Neural cell (in vitro differentiated cells): ENCODE measurements around the gene HLA-DPA1. TPM values are rescaled to one million over a fixed set of nuclear protein-coding genes. Genes with fewer than 3 reads are reported as not detected.

Experiments used
- H2AFZ ChIP-seq: fragments of 200-600, 300-800 bp; sonication (generic), shearing (Covaris generic); 2 replicates; pipeline ENCODE4 v1.6.0; 2014; ENCODE audit warnings: low read depth, mild to moderate bottlenecking, antibody characterized with exemption, low read length, moderate library complexity
- H3F3A ChIP-seq: fragments of 200-600 bp; shearing (Covaris generic); 2 replicates; pipeline ENCODE4 v1.6.1; 2016; ENCODE audit warnings: mild to moderate bottlenecking, moderate library complexity, mixed read lengths, antibody characterized with exemption, low read length; ENCODE audit not compliant: insufficient read depth, poor library complexity, severe bottlenecking
- H3K27ac ChIP-seq: fragments of 200-600, 300-800 bp; sonication (generic), shearing (Covaris generic); 2 replicates; pipeline ENCODE4 v1.5.1; 2014; ENCODE audit warnings: mild to moderate bottlenecking, low read length, moderate library complexity
- H3K27me3 ChIP-seq: fragments of 300-800, 200-600 bp; sonication (generic), shearing (Covaris generic); 2 replicates; pipeline ENCODE4 v1.6.0; 2014; ENCODE audit warnings: mild to moderate bottlenecking, low read depth, low read length, moderate library complexity; ENCODE audit not compliant: insufficient read depth
- H3K36me3 ChIP-seq: fragments of 300-800, 200-600 bp; sonication (generic), shearing (Covaris generic); 2 replicates; pipeline ENCODE4 v1.5.1; 2014; ENCODE audit warnings: mild to moderate bottlenecking, antibody characterized with exemption, low read length, moderate library complexity; ENCODE audit not compliant: insufficient read depth
- H3K4me2 ChIP-seq: fragments of 300-800, 200-600 bp; sonication (generic), shearing (Covaris generic); 2 replicates; pipeline ENCODE4 v1.6.0; 2014; ENCODE audit warnings: mild to moderate bottlenecking, low read length
- H3K4me3 ChIP-seq: fragments of 300-800, 200-600 bp; sonication (generic), shearing (Covaris generic); 2 replicates; pipeline ENCODE4 v1.5.1; 2014; ENCODE audit warnings: mild to moderate bottlenecking, low read length, moderate library complexity
- H3K79me2 ChIP-seq: fragments of 200-600 bp; shearing (Covaris generic); replicated peaks from 2 replicates; pipeline ENCODE4 v1.6.0; 2014; ENCODE audit warnings: mild to moderate bottlenecking, low read length, moderate library complexity; ENCODE audit not compliant: insufficient read depth
- H3K9ac ChIP-seq: fragments of 300-800, 200-600 bp; sonication (generic), shearing (Covaris generic); 2 replicates; pipeline ENCODE4 v1.6.1; 2016; ENCODE audit warnings: mild to moderate bottlenecking, low read length, mixed read lengths
- H3K9me2 ChIP-seq: fragments of 200-600 bp; shearing (Covaris generic); 2 replicates; pipeline ENCODE4 v1.6.1; 2016; ENCODE audit warnings: mild to moderate bottlenecking, low read length, mixed read lengths; ENCODE audit not compliant: insufficient read depth
- H3K9me3 ChIP-seq: fragments of 200-600, 300-800 bp; sonication (generic), shearing (Covaris generic); 2 replicates; pipeline ENCODE4 v1.6.1; 2016; ENCODE audit warnings: mild to moderate bottlenecking, mixed run types, low read length, moderate library complexity, mixed read lengths
- H4K20me1 ChIP-seq: fragments of 200-600 bp; shearing (Covaris generic); 2 replicates; pipeline ENCODE4 v1.6.1; 2016; ENCODE audit warnings: mild to moderate bottlenecking, mixed run types; ENCODE audit not compliant: insufficient read depth
- CTCF ChIP-seq: fragments of 450-650 bp; IDR thresholded peaks from 2 replicates; pipeline ENCODE4 v1.5.1; 2014; ENCODE audit warnings: antibody characterized with exemption, mild to moderate bottlenecking, moderate library complexity; ENCODE audit not compliant: poor library complexity, severe bottlenecking
- EP300 ChIP-seq: fragments of 450-650 bp; conservative IDR thresholded peaks from 2 replicates; pipeline ENCODE4 v1.6.1; 2014; ENCODE audit warnings: antibody characterized with exemption, mild to moderate bottlenecking, moderate library complexity; ENCODE audit not compliant: poor library complexity, severe bottlenecking
- EZH2 ChIP-seq: fragments of 200-600, 300-800 bp; shearing (Covaris generic), sonication (generic); IDR thresholded peaks from 2 replicates; pipeline ENCODE4 v1.6.1; 2014; ENCODE audit warnings: antibody characterized with exemption, low read length, borderline replicate concordance, mild to moderate bottlenecking; ENCODE audit not compliant: insufficient read depth, poor library complexity, severe bottlenecking
- MXI1 ChIP-seq: fragments of 450-650 bp; conservative IDR thresholded peaks from 2 replicates; pipeline ENCODE4 v1.6.1; 2014; ENCODE audit warnings: antibody characterized with exemption, mild to moderate bottlenecking; ENCODE audit not compliant: poor library complexity, severe bottlenecking
- POLR2AphosphoS5 ChIP-seq: IDR thresholded peaks from 2 replicates; pipeline ENCODE4 v1.6.1; 2012
- RAD21 ChIP-seq: fragments of 450-650 bp; conservative IDR thresholded peaks from 2 replicates; pipeline ENCODE4 v1.6.1; 2014; ENCODE audit warnings: antibody characterized with exemption, mild to moderate bottlenecking, moderate library complexity
- REST ChIP-seq: IDR thresholded peaks from 2 replicates; pipeline ENCODE4 v1.6.1; 2012; ENCODE audit warnings: borderline replicate concordance
- SMC3 ChIP-seq: fragments of 450-650 bp; conservative IDR thresholded peaks from 2 replicates; pipeline ENCODE4 v1.6.1; 2014; ENCODE audit warnings: antibody characterized with exemption, mild to moderate bottlenecking, moderate library complexity; ENCODE audit not compliant: poor library complexity
- TAF1 ChIP-seq: IDR thresholded peaks from 2 replicates; pipeline ENCODE4 v1.6.1; 2012; ENCODE audit warnings: low read depth
- polyA plus RNA-seq: library from polyadenylated mRNA; depleted of rRNA; stranded (reverse); fragments of >200 nt; gene quantifications from 2 replicates; pipeline ENCODE4 v1.2.3, GENCODE V29; 2014

Gene HLA-DPA1
- polyA plus RNA-seq, 1 donor from 2014 or later: not detected

- TF ChIP-seq MXI1 (no peak), POLR2AphosphoS5 (no peak), SMC3 (no peak), RAD21 (no peak), EP300 (no peak), TAF1 (no peak), REST (no peak), EZH2 (no peak), CTCF (no peak)
- no peak overlapping the region for H2AFZ ChIP-seq
Observed at GRCh38 chr6:33017018-33017417, 56.4 kb downstream of the HLA-DPA1 start.

GRCh38 chr6:33015798-33016197, 57.7 kb downstream of the HLA-DPA1 start:
- no peak overlapping the region for H3K9ac ChIP-seq
- no peak overlapping the region for H2AFZ ChIP-seq
- no peaks in the 10 kb centered on the region for H3K27me3 ChIP-seq
- H3K9me2 ChIP-seq: no peaks in the 10 kb centered on the region
- no peak overlapping the region for H3K4me3 ChIP-seq
- no peaks in the 10 kb centered on the region for H3K36me3 ChIP-seq
- H3K27ac ChIP-seq: no peak overlapping the region
- no peak overlapping the region for H3K4me2 ChIP-seq
- H3K9me3 ChIP-seq: no peaks in the 10 kb centered on the region
- TF ChIP-seq MXI1 (no peak), REST (no peak), SMC3 (no peak), EP300 (no peak), RAD21 (no peak), POLR2AphosphoS5 (no peak), EZH2 (no peak), CTCF (no peak), TAF1 (no peak)
- no peaks in the 10 kb centered on the region for H4K20me1 ChIP-seq
- no peaks in the 10 kb centered on the region for H3F3A ChIP-seq
- H3K79me2 ChIP-seq: no peaks in the 10 kb centered on the region

More at GRCh38 chr6:33017018-33017417, 56.4 kb downstream of the HLA-DPA1 start:
- Histone ChIP-seq H3K9me2 (no peaks in the 10 kb centered on the region), H3K4me2 (no peak overlapping the region), H3K9ac (no peak overlapping the region), H3K4me3 (no peak overlapping the region), H3K27me3 (no peaks in the 10 kb centered on the region), H4K20me1 (no peaks in the 10 kb centered on the region), H3K27ac (no peak overlapping the region), H3K79me2 (no peaks in the 10 kb centered on the region), H3F3A (no peaks in the 10 kb centered on the region), H3K9me3 (no peaks in the 10 kb centered on the region), H3K36me3 (no peaks in the 10 kb centered on the region)
